HepG2 (cell line): ENCODE results near the gene RAB40C. TPM values are rescaled to one million over a fixed set of nuclear protein-coding genes. Genes with fewer than 3 reads are reported as not detected.

Experiments
- EHMT2 ChIP-seq: fragments of 200-600 bp; sonication (generic); IDR thresholded peaks from 2 replicates; pipeline ENCODE4 v1.7.0; 2017; ENCODE audit warnings: antibody characterized with exemption, low read depth, low read length, borderline replicate concordance
- GZF1 ChIP-seq: sonication (generic); formaldehyde crosslinking; IDR thresholded peaks from 2 replicates; pipeline ENCODE4 v1.5.1; 2020; ENCODE audit warnings: mild to moderate bottlenecking, missing genetic modification reagents
- HCFC1 ChIP-seq: fragments of 150-350 bp; IDR thresholded peaks from 2 replicates; pipeline ENCODE4 v1.6.1; 2014; ENCODE audit warnings: low read depth, low read length
- JARID2 ChIP-seq: sonication (generic); formaldehyde crosslinking; IDR thresholded peaks from 2 replicates; pipeline ENCODE4 v1.8.1; 2023; ENCODE audit warnings: missing genetic modification reagents, inconsistent platforms; ENCODE audit not compliant: insufficient replicate concordance
- MXD1 ChIP-seq: sonication (generic); formaldehyde crosslinking; IDR thresholded peaks from 2 replicates; pipeline ENCODE4 v1.4.0; 2020; ENCODE audit warnings: mild to moderate bottlenecking, missing genetic modification reagents
- REXO4 ChIP-seq: sonication (generic); formaldehyde crosslinking; IDR thresholded peaks from 2 replicates; pipeline ENCODE4 v1.8.0; 2022; ENCODE audit warnings: missing genetic modification reagents, mild to moderate bottlenecking, borderline replicate concordance
- SIX4 ChIP-seq: sonication (generic); formaldehyde crosslinking; IDR thresholded peaks from 2 replicates; pipeline ENCODE4 v1.4.0; 2020; ENCODE audit warnings: missing genetic modification reagents
- TARDBP ChIP-seq: sonication (generic); formaldehyde crosslinking; IDR thresholded peaks from 2 replicates; pipeline ENCODE4 v1.8.0; 2022; ENCODE audit warnings: mild to moderate bottlenecking, missing genetic modification reagents
- TCF7L2 ChIP-seq: IDR thresholded peaks from 2 replicates; pipeline ENCODE4 v1.6.1; 2011; ENCODE audit warnings: mild to moderate bottlenecking, low read depth, low read length, moderate library complexity
- THYN1 ChIP-seq: sonication (generic); formaldehyde crosslinking; IDR thresholded peaks from 2 replicates; pipeline ENCODE4 v1.8.1; 2023; ENCODE audit warnings: low read depth, mild to moderate bottlenecking, moderate library complexity, missing genetic modification reagents, borderline replicate concordance
- YY1 ChIP-seq: IDR thresholded peaks from 2 replicates; pipeline ENCODE4 v1.6.1; 2011; ENCODE audit warnings: low read length, low read depth, moderate library complexity, mild to moderate bottlenecking; ENCODE audit not compliant: insufficient read depth, insufficient replicate concordance
- ZNF367 ChIP-seq: sonication (generic); formaldehyde crosslinking; IDR thresholded peaks from 2 replicates; pipeline ENCODE4 v1.4.0; 2020; ENCODE audit warnings: missing genetic modification reagents, borderline replicate concordance
- ZNF724P ChIP-seq: sonication (generic); formaldehyde crosslinking; IDR thresholded peaks from 2 replicates; pipeline ENCODE4 v1.8.0; 2022; ENCODE audit warnings: missing genetic modification reagents, borderline replicate concordance
- polyA plus RNA-seq, 8 experiments: library from polyadenylated mRNA; depleted of rRNA in 3 of 8; stranded (reverse) in 7 of 8; unstranded in 1 of 8; fragments of >200 nt; fragmentation: Illumina TruSeq in 4 of 8; extraction: Trizol in 4 of 8; gene quantifications; 2 replicates each; pipeline versions ENCODE4 v1.2.1 to v1.2.3, GENCODE V29; 2011 to 2016; ENCODE audit warnings: low read depth in 4 of 8, missing spikeins in 1 of 8, mixed read lengths in 1 of 8; ENCODE audit not compliant: insufficient read depth in 1 of 8
- total RNA-seq, 5 experiments: library from RNA; depleted of rRNA; stranded (reverse); fragments of >200 nt; fragmentation: Illumina TruSeq; extraction: Trizol; gene quantifications; 2 replicates each; pipeline ENCODE4 v1.2.3, GENCODE V29; 2016; ENCODE audit warnings: low read depth in 1 of 5
- TF ChIP-seq, protein P1 (sequence below): IDR thresholded peaks from 2 replicates; pipeline ENCODE4 v1.6.1; 2012; ENCODE audit warnings: low read depth, low read length, improper control_type of control experiment
- TF ChIP-seq, protein P2 (sequence below): sonication (generic); formaldehyde crosslinking; IDR thresholded peaks from 2 replicates; pipeline ENCODE4 v1.4.0; 2020; ENCODE audit warnings: mild to moderate bottlenecking, missing genetic modification reagents
- TF ChIP-seq, protein P3 (sequence below): sonication (generic); formaldehyde crosslinking; IDR thresholded peaks from 2 replicates; pipeline ENCODE4 v1.4.0; 2020; ENCODE audit warnings: missing genetic modification reagents

Gene RAB40C
- total and polyA plus RNA-seq, 2 of the 13 experiments (the other 11 are each of a cell fraction or from before 2014, with no cell fraction given): 7.7 to 11.5 TPM

GRCh38 chr16:636206-637080, 46.6 kb downstream of the RAB40C start, which contains the start of gene METTL26 (continued):
- TF ChIP-seq, protein P1, sequence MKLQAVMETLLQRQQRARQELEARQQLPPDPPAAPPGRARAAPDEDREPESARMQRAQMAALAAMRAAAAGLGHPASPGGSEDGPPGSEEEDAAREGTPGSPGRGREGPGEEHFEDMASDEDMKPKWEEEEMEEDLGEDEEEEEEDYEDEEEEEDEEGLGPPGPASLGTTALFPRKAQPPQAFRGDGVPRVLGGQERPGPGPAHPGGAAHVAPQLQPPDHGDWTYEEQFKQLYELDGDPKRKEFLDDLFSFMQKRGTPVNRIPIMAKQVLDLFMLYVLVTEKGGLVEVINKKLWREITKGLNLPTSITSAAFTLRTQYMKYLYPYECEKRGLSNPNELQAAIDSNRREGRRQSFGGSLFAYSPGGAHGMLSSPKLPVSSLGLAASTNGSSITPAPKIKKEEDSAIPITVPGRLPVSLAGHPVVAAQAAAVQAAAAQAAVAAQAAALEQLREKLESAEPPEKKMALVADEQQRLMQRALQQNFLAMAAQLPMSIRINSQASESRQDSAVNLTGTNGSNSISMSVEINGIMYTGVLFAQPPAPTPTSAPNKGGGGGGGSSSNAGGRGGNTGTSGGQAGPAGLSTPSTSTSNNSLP: 0 out of 2 replicates have a peak, but pooled peaks have one; percentile 7
- TF ChIP-seq ZNF724P (CRISPR knock-in tag): peak; percentile 93
- TF ChIP-seq GZF1 (CRISPR knock-in tag): 0 out of 2 replicates have a peak, but pooled peaks have one; percentile 41
- no peak for TF ChIP-seq EHMT2
- no peak for TF ChIP-seq JARID2 (CRISPR knock-in tag)
- peak; percentile 94 for TF ChIP-seq HCFC1
- no peak for TF ChIP-seq TCF7L2
- TF ChIP-seq THYN1 (CRISPR knock-in tag): no peak
- no peak for TF ChIP-seq ZNF367 (CRISPR knock-in tag)
- peak; percentile 75 for TF ChIP-seq MXD1 (CRISPR knock-in tag)
- peak; percentile 83 for TF ChIP-seq REXO4 (CRISPR knock-in tag)
- TF ChIP-seq YY1: peak; percentile 79
- no peak for TF ChIP-seq SIX4
- TF ChIP-seq, protein P2, sequence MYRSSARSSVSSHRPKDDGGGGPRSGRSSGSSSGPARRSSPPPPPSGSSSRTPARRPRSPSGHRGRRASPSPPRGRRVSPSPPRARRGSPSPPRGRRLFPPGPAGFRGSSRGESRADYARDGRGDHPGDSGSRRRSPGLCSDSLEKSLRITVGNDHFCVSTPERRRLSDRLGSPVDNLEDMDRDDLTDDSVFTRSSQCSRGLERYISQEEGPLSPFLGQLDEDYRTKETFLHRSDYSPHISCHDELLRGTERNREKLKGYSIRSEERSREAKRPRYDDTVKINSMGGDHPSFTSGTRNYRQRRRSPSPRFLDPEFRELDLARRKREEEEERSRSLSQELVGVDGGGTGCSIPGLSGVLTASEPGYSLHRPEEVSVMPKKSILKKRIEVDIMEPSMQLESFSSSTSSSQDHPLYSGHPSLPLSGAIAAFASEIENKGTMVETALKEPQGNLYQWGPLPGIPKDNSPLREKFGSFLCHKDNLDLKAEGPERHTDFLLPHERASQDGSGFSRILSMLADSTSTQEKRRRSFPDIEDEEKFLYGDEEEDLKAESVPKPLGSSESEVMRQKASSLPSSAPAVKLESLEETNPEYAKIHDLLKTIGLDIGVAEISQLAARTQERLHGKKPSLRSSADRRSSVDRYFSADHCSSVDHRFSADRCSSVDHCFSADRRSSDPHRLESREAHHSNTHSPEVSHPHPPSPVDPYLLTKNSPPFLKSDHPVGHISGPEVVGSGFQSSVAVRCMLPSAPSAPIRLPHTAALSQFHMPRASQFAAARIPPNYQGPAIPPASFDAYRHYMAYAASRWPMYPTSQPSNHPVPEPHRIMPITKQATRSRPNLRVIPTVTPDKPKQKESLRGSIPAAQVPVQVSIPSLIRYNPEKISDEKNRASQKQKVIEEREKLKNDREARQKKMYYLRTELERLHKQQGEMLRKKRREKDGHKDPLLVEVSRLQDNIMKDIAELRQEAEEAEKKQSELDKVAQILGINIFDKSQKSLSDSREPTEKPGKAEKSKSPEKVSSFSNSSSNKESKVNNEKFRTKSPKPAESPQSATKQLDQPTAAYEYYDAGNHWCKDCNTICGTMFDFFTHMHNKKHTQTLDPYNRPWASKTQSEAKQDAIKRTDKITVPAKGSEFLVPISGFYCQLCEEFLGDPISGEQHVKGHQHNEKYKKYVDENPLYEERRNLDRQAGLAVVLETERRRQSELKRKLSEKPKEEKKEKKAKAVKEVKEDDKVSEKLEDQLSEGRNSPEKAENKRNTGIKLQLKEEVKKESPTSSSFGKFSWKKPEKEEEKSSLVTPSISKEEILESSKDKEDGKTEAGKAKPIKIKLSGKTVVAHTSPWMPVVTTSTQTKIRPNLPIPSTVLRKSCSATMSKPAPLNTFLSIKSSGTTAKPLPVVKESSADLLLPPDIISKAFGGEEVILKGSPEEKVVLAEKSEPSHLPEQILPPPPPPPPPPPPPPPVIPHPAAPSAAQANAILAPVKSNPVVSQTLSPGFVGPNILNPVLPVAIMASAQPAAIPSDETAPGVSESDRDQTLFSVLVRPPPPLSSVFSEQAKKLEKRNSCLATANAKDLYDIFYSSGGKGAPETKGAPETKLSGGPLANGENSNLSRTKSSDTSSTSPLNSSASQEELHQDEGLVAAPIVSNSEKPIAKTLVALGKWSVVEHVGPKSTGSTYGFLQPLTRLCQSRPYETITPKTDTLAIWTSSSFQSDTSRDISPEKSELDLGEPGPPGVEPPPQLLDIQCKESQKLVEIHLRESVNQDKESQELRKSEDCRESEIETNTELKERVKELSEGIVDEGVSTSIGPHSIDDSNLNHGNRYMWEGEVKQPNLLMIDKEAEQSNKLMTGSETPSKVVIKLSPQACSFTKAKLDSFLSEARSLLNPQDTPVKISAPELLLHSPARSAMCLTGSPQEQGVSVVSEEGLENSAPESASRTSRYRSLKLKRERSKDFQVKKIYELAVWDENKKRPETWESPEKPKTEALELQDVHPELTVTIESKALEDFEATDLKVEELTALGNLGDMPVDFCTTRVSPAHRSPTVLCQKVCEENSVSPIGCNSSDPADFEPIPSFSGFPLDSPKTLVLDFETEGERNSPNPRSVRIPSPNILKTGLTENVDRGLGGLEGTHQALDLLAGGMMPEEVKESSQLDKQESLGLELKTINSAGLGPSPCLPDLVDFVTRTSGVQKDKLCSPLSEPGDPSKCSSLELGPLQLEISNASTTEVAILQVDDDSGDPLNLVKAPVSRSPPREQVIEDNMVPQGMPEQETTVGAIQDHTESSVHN (CRISPR knock-in tag): no peak; the same call in 1 of the 2 replicates
- TF ChIP-seq TARDBP: no peak; the same call in 1 of the 2 replicates
- TF ChIP-seq, protein P3, sequence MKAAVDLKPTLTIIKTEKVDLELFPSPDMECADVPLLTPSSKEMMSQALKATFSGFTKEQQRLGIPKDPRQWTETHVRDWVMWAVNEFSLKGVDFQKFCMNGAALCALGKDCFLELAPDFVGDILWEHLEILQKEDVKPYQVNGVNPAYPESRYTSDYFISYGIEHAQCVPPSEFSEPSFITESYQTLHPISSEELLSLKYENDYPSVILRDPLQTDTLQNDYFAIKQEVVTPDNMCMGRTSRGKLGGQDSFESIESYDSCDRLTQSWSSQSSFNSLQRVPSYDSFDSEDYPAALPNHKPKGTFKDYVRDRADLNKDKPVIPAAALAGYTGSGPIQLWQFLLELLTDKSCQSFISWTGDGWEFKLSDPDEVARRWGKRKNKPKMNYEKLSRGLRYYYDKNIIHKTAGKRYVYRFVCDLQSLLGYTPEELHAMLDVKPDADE (CRISPR knock-in tag): 0 out of 2 replicates have a peak, but pooled peaks have one; percentile 11
